CD4-positive, alpha-beta memory T cell (primary cell): ENCODE results near the gene ST6GALNAC3. TPM values are rescaled to one million over a fixed set of nuclear protein-coding genes. Genes with fewer than 3 reads are reported as not detected.

Source experiments
- CTCF ChIA-PET: fragments of 350-600 bp; sonication (Branson Sonifier 250); formaldehyde crosslinking; loops from one replicate; lab custom pipeline; 2021; ENCODE audit warnings: inconsistent platforms; ENCODE audit not compliant: partially characterized antibody; lab: Charles Lee
- POLR2A ChIA-PET: fragments of 350-600 bp; sonication (Branson Sonifier 250); formaldehyde crosslinking; loops from one replicate; lab custom pipeline; 2021; ENCODE audit not compliant: partially characterized antibody; lab: Charles Lee
- DNase-seq, 5 donors: peaks; one replicate each; pipeline versions ENCODE4 v3.0.0 to v3.0.0-alpha.2; 2020 to 2022; ENCODE audit warnings: mixed read lengths in 1 of 5
- H3K27ac ChIP-seq: one replicate; pipeline ENCODE4 v1.7.0; 2013; ENCODE audit warnings: low read depth, low read length
- H3K27me3 ChIP-seq: 2 replicates; pipeline ENCODE4 v1.7.0; 2013; ENCODE audit warnings: mild to moderate bottlenecking, low read length, moderate library complexity; ENCODE audit not compliant: insufficient read depth
- H3K36me3 ChIP-seq: 2 replicates; pipeline ENCODE4 v1.7.0; 2013; ENCODE audit warnings: mild to moderate bottlenecking, low read length, moderate library complexity; ENCODE audit not compliant: insufficient read depth
- H3K4me1 ChIP-seq: 2 replicates; pipeline ENCODE4 v1.7.0; 2013; ENCODE audit warnings: mild to moderate bottlenecking, low read length, moderate library complexity; ENCODE audit not compliant: insufficient read depth
- H3K4me3 ChIP-seq, 2 donors: one replicate each; pipeline ENCODE4 v1.7.0; 2013; ENCODE audit warnings: low read length in 2 of 2, mild to moderate bottlenecking in 1 of 2
- H3K9me3 ChIP-seq, 2 donors: one replicate each; pipeline ENCODE4 v1.7.0; 2013; ENCODE audit warnings: low read length in 2 of 2, control low read depth in 1 of 2; ENCODE audit not compliant: control insufficient read depth in 1 of 2
- H3K27ac Mint-ChIP-seq, 7 donors: one replicate each; pipeline ENCODE4 v1.8.0; 2020 to 2021; ENCODE audit warnings: mixed read lengths in 7 of 7, mild to moderate bottlenecking in 6 of 7, inconsistent platforms in 3 of 7, moderate library complexity in 3 of 7
- H3K27me3 Mint-ChIP-seq, 2 donors: one replicate each; pipeline ENCODE4 v1.8.0; 2020 to 2021; ENCODE audit warnings: mixed read lengths in 2 of 2
- H3K36me3 Mint-ChIP-seq, 2 donors: one replicate each; pipeline ENCODE4 v1.8.0; 2020 to 2021; ENCODE audit warnings: mixed read lengths in 2 of 2, inconsistent platforms in 1 of 2, mild to moderate bottlenecking in 1 of 2
- H3K4me1 Mint-ChIP-seq, 4 donors: one replicate each; pipeline ENCODE4 v1.8.0; 2020 to 2021; ENCODE audit warnings: mixed read lengths in 4 of 4, mild to moderate bottlenecking in 1 of 4
- H3K4me3 Mint-ChIP-seq, 8 donors: one replicate each; pipeline ENCODE4 v1.8.0; 2020 to 2021; ENCODE audit warnings: mixed read lengths in 8 of 8, mild to moderate bottlenecking in 7 of 8, moderate library complexity in 6 of 8, inconsistent platforms in 3 of 8
- H3K9me3 Mint-ChIP-seq, 8 donors: one replicate each; pipeline ENCODE4 v1.8.0; 2020 to 2021; ENCODE audit warnings: mixed read lengths in 8 of 8, mild to moderate bottlenecking in 5 of 8, inconsistent platforms in 3 of 8, moderate library complexity in 1 of 8
- intact Hi-C: fragments of 100-400 bp; cut with micrococcal nuclease; formaldehyde crosslinking; loops from one replicate; pipeline ENCODE4 v1.15.1; 2023
- polyA plus RNA-seq, 2 donors: library from polyadenylated mRNA; unstranded; fragments of 300-500 nt; fragmentation: Illumina TruSeq; gene quantifications; one replicate each; pipeline ENCODE4 v1.2.3, GENCODE V29; 2021
- total RNA-seq, 2 experiments: library from RNA; stranded (reverse); gene quantifications; one replicate each; pipeline ENCODE4 v1.2.3, GENCODE V29; 2021

ST6GALNAC3 gene
- total and polyA plus RNA-seq, 4 experiments from 2014 or later = 0.47 to 1.2 (median 1.1) TPM; not detected in 1

DNA sequence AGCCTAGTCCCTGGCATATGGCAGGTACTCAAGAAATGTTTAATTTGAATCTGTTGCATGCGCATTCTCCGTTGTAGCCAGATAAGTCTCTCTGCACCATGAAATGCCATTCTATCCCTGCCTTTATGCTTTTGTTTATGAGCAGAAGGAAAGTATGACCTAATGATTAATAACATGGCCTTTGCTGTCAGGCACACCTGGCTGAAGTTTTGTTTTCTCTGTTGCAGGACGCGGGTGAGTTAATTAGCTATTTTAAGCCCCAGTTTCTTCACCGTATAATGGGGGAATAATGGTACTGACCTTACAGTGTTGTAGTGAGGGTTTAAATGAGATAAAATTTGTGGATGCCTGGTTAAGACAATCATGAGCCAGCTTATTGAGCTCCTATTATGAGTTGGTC lies 87.7 kb downstream of the ST6GALNAC3 start:
- intact Hi-C loops = no loop called here
- Histone ChIP-seq H3K27me3 (no peaks in the 10 kb centered on the region), H3K9me3 (no peaks in the 10 kb centered on the region), H3K36me3 (no peaks in the 10 kb centered on the region), H3K27ac (no peak overlapping the region), H3K4me3 (no peak overlapping the region), H3K4me1 (no peaks in the 10 kb centered on the region)
- CTCF ChIA-PET = interaction anchor here (1.1 to 2.0 kb wide), 3 partner anchors 8 to 9 kb away, joined by 5 to 6 read pairs (median 5); no protein-coding TSS in a partner anchor
- H3K4me3 Mint-ChIP-seq = no peak overlapping the region
- no peak overlapping the region for H3K27ac Mint-ChIP-seq
- no peaks in the 10 kb centered on the region for H3K4me1 Mint-ChIP-seq
- POLR2A ChIA-PET = no interaction called here
- no peaks in the 10 kb centered on the region for H3K9me3 Mint-ChIP-seq
- no peaks in the 10 kb centered on the region for H3K27me3 Mint-ChIP-seq
- DNase-seq = no peak
- no peaks in the 10 kb centered on the region for H3K36me3 Mint-ChIP-seq

DNA sequence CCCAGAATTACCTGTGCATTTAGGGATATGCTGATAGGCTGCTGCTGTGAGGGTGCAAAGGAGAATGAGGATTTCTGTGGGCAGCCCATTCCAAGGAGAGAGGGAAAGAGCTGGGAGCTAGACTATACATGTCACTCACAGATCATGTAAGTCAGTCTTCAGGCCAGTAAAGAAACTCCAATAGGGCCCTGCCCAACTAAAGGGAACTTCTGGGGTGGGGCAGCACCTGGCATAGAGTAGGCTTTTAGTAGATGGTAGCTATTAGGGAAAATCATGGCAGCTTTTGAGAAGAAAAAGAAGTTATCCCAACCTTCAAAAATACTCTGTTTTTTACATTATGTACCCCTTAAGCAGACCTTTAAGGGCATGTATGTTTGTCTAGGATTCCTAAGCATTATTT lies 89.6 kb downstream of the ST6GALNAC3 start:
- Histone ChIP-seq H3K27ac (no peak overlapping the region), H3K4me3 (no peak overlapping the region), H3K4me1 (no peaks in the 10 kb centered on the region), H3K27me3 (no peaks in the 10 kb centered on the region), H3K36me3 (no peaks in the 10 kb centered on the region), H3K9me3 (no peaks in the 10 kb centered on the region)
- Mint-ChIP-seq H3K4me1 (no peaks in the 10 kb centered on the region), H3K9me3 (peaks cover 0 to 13% (median 4%) of the 10 kb centered on the region in 8 donors), H3K27ac (no peak overlapping the region), H3K27me3 (no peaks in the 10 kb centered on the region), H3K4me3 (no peak overlapping the region), H3K36me3 (peaks cover 0 to 3% of the 10 kb centered on the region in 2 donors)
- no peak for DNase-seq
- ChIA-PET CTCF (no interaction called here), POLR2A (interaction anchor here (0.6 kb wide), 1 partner anchor 999 kb away, joined by 3 read pairs; no protein-coding TSS in a partner anchor)
- intact Hi-C loops = no loop called here

- H3K4me3 Mint-ChIP-seq = no peak overlapping the region
- no peaks in the 10 kb centered on the region for H3K27me3 Mint-ChIP-seq
- H3K36me3 Mint-ChIP-seq = peaks cover 0 to 3% of the 10 kb centered on the region in 2 donors
- H3K9me3 Mint-ChIP-seq = peaks cover 1 to 17% (median 7%) of the 10 kb centered on the region in 8 donors
- ChIA-PET CTCF (interaction anchor here (1.4 to 4.5 kb wide), 2 partner anchors 8 to 16 kb away, joined by 5 to 22 read pairs; no protein-coding TSS in a partner anchor), POLR2A (no interaction called here)
- Histone ChIP-seq H3K9me3 (no peaks in the 10 kb centered on the region), H3K4me3 (no peak overlapping the region), H3K27ac (no peak overlapping the region), H3K4me1 (no peaks in the 10 kb centered on the region), H3K27me3 (no peaks in the 10 kb centered on the region), H3K36me3 (no peaks in the 10 kb centered on the region)
- peaks cover 0 to 4% (median 1%) of the 10 kb centered on the region in 4 donors for H3K4me1 Mint-ChIP-seq
- H3K27ac Mint-ChIP-seq = no peak overlapping the region
- intact Hi-C loops = no loop called here
- no peak for DNase-seq
Measured at GRCh38 chr1:76170084-76170483, 95.5 kb downstream of the ST6GALNAC3 start.

DNA sequence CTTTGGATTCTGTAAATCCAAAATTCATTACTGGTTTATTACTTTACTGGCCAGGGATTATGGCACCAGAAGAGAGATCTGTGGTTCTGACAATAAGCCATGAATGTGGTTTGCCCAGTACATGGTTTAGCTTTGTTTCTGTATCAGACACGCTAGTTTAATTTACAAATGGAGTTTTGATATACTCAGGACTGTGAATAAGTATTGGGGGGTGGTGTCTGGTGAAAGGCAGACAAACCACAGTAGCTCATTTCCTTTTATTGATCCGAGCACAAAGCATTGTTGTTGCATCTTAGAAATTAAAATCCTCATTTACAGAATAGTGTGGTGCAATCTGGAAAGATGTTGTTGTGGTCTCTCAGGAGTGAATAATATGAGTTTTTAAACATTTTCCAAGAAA lies 96.0 kb downstream of the ST6GALNAC3 start:
- H3K27ac Mint-ChIP-seq = no peak overlapping the region
- POLR2A ChIA-PET = no interaction called here
- peaks cover 0 to 4% (median 1%) of the 10 kb centered on the region in 4 donors for H3K4me1 Mint-ChIP-seq
- H3K9me3 Mint-ChIP-seq = peaks cover 1 to 17% (median 7%) of the 10 kb centered on the region in 8 donors
- H3K4me3 Mint-ChIP-seq = no peak overlapping the region
- Histone ChIP-seq H3K27me3 (no peaks in the 10 kb centered on the region), H3K4me3 (no peak overlapping the region), H3K9me3 (no peaks in the 10 kb centered on the region), H3K4me1 (no peaks in the 10 kb centered on the region), H3K36me3 (no peaks in the 10 kb centered on the region), H3K27ac (no peak overlapping the region)
- intact Hi-C loops = no loop called here
- CTCF ChIA-PET = interaction anchor here (1.4 to 4.5 kb wide), 2 partner anchors 9 to 16 kb away, joined by 5 to 22 read pairs; no protein-coding TSS in a partner anchor
- no peak for DNase-seq
- peaks cover 0 to 3% of the 10 kb centered on the region in 2 donors for H3K36me3 Mint-ChIP-seq
- no peaks in the 10 kb centered on the region for H3K27me3 Mint-ChIP-seq

GRCh38 chr1:76176000-76176399 lies 101.5 kb downstream of the ST6GALNAC3 start:
- H3K27ac Mint-ChIP-seq = no peak overlapping the region
- H3K4me1 ChIP-seq = no peaks in the 10 kb centered on the region
- H3K4me3 ChIP-seq = no peak overlapping the region
- H3K9me3 ChIP-seq = no peaks in the 10 kb centered on the region
- H3K4me3 Mint-ChIP-seq = no peak overlapping the region
- H3K27ac ChIP-seq = no peak overlapping the region
- H3K27me3 ChIP-seq = no peaks in the 10 kb centered on the region
- CTCF ChIA-PET = interaction anchor here (1.0 to 1.2 kb wide), 2 partner anchors 12 to 22 kb away, joined by 3 read pairs; no protein-coding TSS in a partner anchor
- no peaks in the 10 kb centered on the region for H3K27me3 Mint-ChIP-seq
- intact Hi-C loops = no loop called here
- H3K36me3 Mint-ChIP-seq = no peaks in the 10 kb centered on the region
- no peak for DNase-seq
- no peaks in the 10 kb centered on the region for H3K36me3 ChIP-seq
- peaks cover 0 to 14% (median 2%) of the 10 kb centered on the region in 8 donors for H3K9me3 Mint-ChIP-seq
- peaks cover 0 to 3% (median 0%) of the 10 kb centered on the region in 4 donors for H3K4me1 Mint-ChIP-seq
- POLR2A ChIA-PET = no interaction called here

- Histone ChIP-seq H3K27me3 (no peaks in the 10 kb centered on the region), H3K4me1 (no peaks in the 10 kb centered on the region), H3K27ac (no peak overlapping the region), H3K4me3 (no peak overlapping the region), H3K9me3 (no peaks in the 10 kb centered on the region), H3K36me3 (no peaks in the 10 kb centered on the region)
- H3K4me3 Mint-ChIP-seq = no peak overlapping the region
- peaks cover 0 to 3% (median 0%) of the 10 kb centered on the region in 4 donors for H3K4me1 Mint-ChIP-seq
- H3K36me3 Mint-ChIP-seq = no peaks in the 10 kb centered on the region
- H3K27me3 Mint-ChIP-seq = no peaks in the 10 kb centered on the region
- no peak overlapping the region for H3K27ac Mint-ChIP-seq
- intact Hi-C loops = no loop called here
- ChIA-PET CTCF (no interaction called here), POLR2A (no interaction called here)
- H3K9me3 Mint-ChIP-seq = peaks cover 0 to 10% (median under 1%) of the 10 kb centered on the region in 8 donors
- DNase-seq = no peak
Measured at GRCh38 chr1:76177615-76178014, 103.1 kb downstream of the ST6GALNAC3 start.

DNA sequence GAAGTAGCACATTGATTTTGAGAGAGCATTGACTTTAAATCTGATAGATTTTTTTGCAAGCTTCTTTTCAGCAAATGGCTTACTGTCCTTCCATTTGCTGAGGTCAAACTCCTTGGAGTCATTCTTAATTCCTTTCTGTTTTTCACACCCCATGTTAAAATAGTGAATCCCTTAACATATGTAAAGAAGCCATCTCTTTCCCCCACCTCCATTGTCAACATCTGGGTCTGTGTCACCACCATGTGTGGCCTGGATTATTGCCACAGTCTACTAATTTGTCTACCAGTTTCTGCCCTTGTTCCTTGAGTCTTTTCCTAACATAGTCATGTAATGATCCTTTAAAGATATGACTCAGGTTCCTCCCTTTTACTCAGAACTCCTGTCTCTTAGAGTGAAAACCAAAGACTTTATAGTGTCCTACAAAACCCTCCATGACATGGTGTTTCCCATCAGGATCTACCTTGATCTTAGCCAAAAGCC lies 104.7 kb downstream of the ST6GALNAC3 start:
- no peaks in the 10 kb centered on the region for H3K27me3 Mint-ChIP-seq
- ChIA-PET CTCF (no interaction called here), POLR2A (no interaction called here)
- no peak overlapping the region for H3K4me3 Mint-ChIP-seq
- H3K27ac Mint-ChIP-seq = no peak overlapping the region
- intact Hi-C loops = no loop called here
- no peaks in the 10 kb centered on the region for H3K36me3 ChIP-seq
- peaks cover 0 to 3% (median 0%) of the 10 kb centered on the region in 4 donors for H3K4me1 Mint-ChIP-seq
- no peak overlapping the region for H3K4me3 ChIP-seq
- H3K4me1 ChIP-seq = no peaks in the 10 kb centered on the region
- H3K27ac ChIP-seq = no peak overlapping the region
- no peaks in the 10 kb centered on the region for H3K27me3 ChIP-seq
- H3K9me3 Mint-ChIP-seq = peaks cover 0 to 4% (median 0%) of the 10 kb centered on the region in 8 donors
- no peak for DNase-seq
- H3K36me3 Mint-ChIP-seq = no peaks in the 10 kb centered on the region
- no peaks in the 10 kb centered on the region for H3K9me3 ChIP-seq
